Neural cell (in vitro differentiated cells): ENCODE measurements around the gene MAGEA3.

Source experiments
- CTCF ChIP-seq: fragments of 450-650 bp; IDR thresholded peaks from 2 replicates; pipeline ENCODE4 v1.5.1; 2014; ENCODE audit warnings: antibody characterized with exemption, mild to moderate bottlenecking, moderate library complexity; ENCODE audit not compliant: poor library complexity, severe bottlenecking
- POLR2AphosphoS5 ChIP-seq: IDR thresholded peaks from 2 replicates; pipeline ENCODE4 v1.6.1; 2012
- REST ChIP-seq: IDR thresholded peaks from 2 replicates; pipeline ENCODE4 v1.6.1; 2012; ENCODE audit warnings: borderline replicate concordance

GRCh38 chrX:152738560-152738959, 40.0 kb downstream of the MAGEA3 start:
- TF ChIP-seq REST = no peak
- TF ChIP-seq CTCF = no peak
- no peak for TF ChIP-seq POLR2AphosphoS5
